Measurements from ENCODE around the gene WDR77. TPM values are rescaled to one million over a fixed set of nuclear protein-coding genes. Genes with fewer than 3 reads are reported as not detected.

The WDR77 gene
- total RNA-seq, 6 donors from 2014 or later = 11.3 to 32.2 (median 22.1) TPM

- Histone ChIP-seq H3K36me3 (peaks cover 23 to 64% (median 37%) of the 10 kb centered on the region in 4 donors), H3K27ac (peak overlapping the region in 1 of 4 donors; percentile 5), H3K4me1 (no peaks in the 10 kb centered on the region), H3K27me3 (no peaks in the 10 kb centered on the region), H3K9me3 (no peaks in the 10 kb centered on the region), H3K4me3 (no peak overlapping the region)
- no peak for ATAC-seq (ENCODE audit: low FRiP score in 2 of 2)
- TF ChIP-seq POLR2AphosphoS5 (IDR thresholded peaks at IDR 0.05) (no peak), CTCF (IDR thresholded peaks at IDR 0.05) (no peak), POLR2A (IDR thresholded peaks at IDR 0.05) (no peak), EP300 (IDR thresholded peaks at IDR 0.05) (no peak)
- WGBS, 2 donors = 72 to 81% methylated on average over 4 of the region's 4 CpGs
- no peak for DNase-seq
Observed at GRCh38 chr1:111463029-111463683, 14.1 kb upstream of the WDR77 start.

GRCh38 chr1:111462370-111463028 lies 13.4 kb upstream of the WDR77 start:
- 81 to 86% methylated on average over 4 of the region's 4 CpGs for WGBS, 2 donors
- no peak overlapping the region for H3K4me3 ChIP-seq
- H3K9me3 ChIP-seq = no peaks in the 10 kb centered on the region
- H3K36me3 ChIP-seq = peaks cover 29 to 65% (median 41%) of the 10 kb centered on the region in 4 donors
- no peak overlapping the region for H3K27ac ChIP-seq
- no peak for TF ChIP-seq POLR2A (IDR thresholded peaks at IDR 0.05)
- no peak for TF ChIP-seq POLR2AphosphoS5 (IDR thresholded peaks at IDR 0.05)
- no peak for TF ChIP-seq EP300 (IDR thresholded peaks at IDR 0.05)
- no peak for TF ChIP-seq CTCF (IDR thresholded peaks at IDR 0.05)
- DNase-seq (no peak), ATAC-seq (ENCODE audit: low FRiP score in 2 of 2) (no peak)
- H3K27me3 ChIP-seq = no peaks in the 10 kb centered on the region
- H3K4me1 ChIP-seq = no peaks in the 10 kb centered on the region

- Histone ChIP-seq H3K27me3 (no peaks in the 10 kb centered on the region), H3K36me3 (peaks cover 36 to 65% (median 46%) of the 10 kb centered on the region in 4 donors), H3K9me3 (no peaks in the 10 kb centered on the region), H3K4me3 (no peak overlapping the region), H3K27ac (no peak overlapping the region), H3K4me1 (no peaks in the 10 kb centered on the region)
- DNase-seq (no peak), ATAC-seq (ENCODE audit: low FRiP score in 2 of 2) (no peak)
- TF ChIP-seq EP300 (IDR thresholded peaks at IDR 0.05) (no peak), POLR2AphosphoS5 (IDR thresholded peaks at IDR 0.05) (no peak), POLR2A (IDR thresholded peaks at IDR 0.05) (no peak), CTCF (IDR thresholded peaks at IDR 0.05) (no peak)
- 97% methylated on average over 6 of the region's 6 CpGs for WGBS, 2 donors
Observed at GRCh38 chr1:111461765-111462164, 12.7 kb upstream of the WDR77 start.

- H3K4me1 ChIP-seq = peaks cover 18 to 28% (median 20%) of the 10 kb centered on the region in 4 donors
- 86 to 88% methylated on average over 3 of the region's 3 CpGs for WGBS, 2 donors
- TF ChIP-seq POLR2AphosphoS5 (IDR thresholded peaks at IDR 0.05) (no peak), POLR2A (IDR thresholded peaks at IDR 0.05) (no peak), CTCF (IDR thresholded peaks at IDR 0.05) (no peak), EP300 (IDR thresholded peaks at IDR 0.05) (no peak)
- no peak for ATAC-seq (ENCODE audit: low FRiP score in 2 of 2)
- DNase-seq = no peak
- H3K9me3 ChIP-seq = no peaks in the 10 kb centered on the region
- H3K36me3 ChIP-seq = peaks cover 38 to 76% (median 47%) of the 10 kb centered on the region in 4 donors
- no peaks in the 10 kb centered on the region for H3K27me3 ChIP-seq
- H3K27ac ChIP-seq = no peak overlapping the region
- H3K4me3 ChIP-seq = no peak overlapping the region
Observed at GRCh38 chr1:111455642-111456031, 6.6 kb upstream of the WDR77 start.
